ENCODE results near the gene RIPOR2. TPM values are rescaled to one million over a fixed set of nuclear protein-coding genes. Genes with fewer than 3 reads are reported as not detected.

Gene RIPOR2
- total RNA-seq, 4 donors from 2014 or later: 5.2 to 34.0 (median 21.2) TPM

DNA sequence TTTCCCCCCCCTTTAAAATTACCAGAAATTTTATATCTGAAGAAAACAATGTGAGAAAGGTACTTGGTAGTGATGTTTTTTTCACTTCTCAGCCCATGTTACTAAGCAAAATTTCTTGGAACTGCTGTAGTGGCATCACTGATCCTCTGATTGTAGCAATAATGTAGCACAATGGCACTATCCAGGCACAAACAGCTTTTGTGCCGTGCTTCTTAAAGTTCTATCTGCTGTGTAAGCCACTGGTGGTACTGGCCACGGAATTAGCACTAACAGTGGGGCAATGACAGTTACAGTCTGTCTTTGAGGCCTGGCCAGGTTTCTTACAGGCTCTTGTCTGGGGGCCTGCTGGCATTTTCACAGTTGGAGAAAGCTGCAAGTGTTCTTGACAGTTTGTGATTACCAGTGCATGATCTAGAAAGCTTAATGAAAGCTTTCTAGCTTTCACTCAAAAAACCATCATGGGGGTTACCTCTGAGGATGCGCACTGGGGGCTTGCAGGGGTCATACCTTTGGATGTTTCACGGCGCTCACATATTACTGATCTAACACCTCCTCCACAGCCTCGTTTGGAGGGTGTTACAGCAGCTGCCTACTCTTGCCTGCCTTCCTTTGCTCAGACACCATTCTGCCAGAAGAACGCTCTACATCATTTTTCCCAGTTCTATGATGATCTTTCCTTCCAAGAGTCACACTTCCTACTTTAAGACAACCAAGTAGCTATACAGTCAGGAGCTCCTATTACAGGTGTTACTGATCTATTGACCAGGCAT is 78.7 kb downstream of the RIPOR2 start:
- Histone ChIP-seq H3K36me3 (peaks cover 0 to 34% of the 10 kb centered on the region in 2 donors), H3K9me3 (no peaks in the 10 kb centered on the region), H3K27ac (no peak overlapping the region), H3K27me3 (no peaks in the 10 kb centered on the region), H3K4me1 (no peaks in the 10 kb centered on the region), H3K4me3 (no peak overlapping the region)
- in situ Hi-C loops (cut with MboI; ENCODE audit: low sequenced_read_pairs in 4 of 4): loop anchor here (5.0 to 10.0 kb wide), 5 partner anchors 135 to 218 kb away; no protein-coding TSS in a partner anchor
- TF ChIP-seq, protein P1, sequence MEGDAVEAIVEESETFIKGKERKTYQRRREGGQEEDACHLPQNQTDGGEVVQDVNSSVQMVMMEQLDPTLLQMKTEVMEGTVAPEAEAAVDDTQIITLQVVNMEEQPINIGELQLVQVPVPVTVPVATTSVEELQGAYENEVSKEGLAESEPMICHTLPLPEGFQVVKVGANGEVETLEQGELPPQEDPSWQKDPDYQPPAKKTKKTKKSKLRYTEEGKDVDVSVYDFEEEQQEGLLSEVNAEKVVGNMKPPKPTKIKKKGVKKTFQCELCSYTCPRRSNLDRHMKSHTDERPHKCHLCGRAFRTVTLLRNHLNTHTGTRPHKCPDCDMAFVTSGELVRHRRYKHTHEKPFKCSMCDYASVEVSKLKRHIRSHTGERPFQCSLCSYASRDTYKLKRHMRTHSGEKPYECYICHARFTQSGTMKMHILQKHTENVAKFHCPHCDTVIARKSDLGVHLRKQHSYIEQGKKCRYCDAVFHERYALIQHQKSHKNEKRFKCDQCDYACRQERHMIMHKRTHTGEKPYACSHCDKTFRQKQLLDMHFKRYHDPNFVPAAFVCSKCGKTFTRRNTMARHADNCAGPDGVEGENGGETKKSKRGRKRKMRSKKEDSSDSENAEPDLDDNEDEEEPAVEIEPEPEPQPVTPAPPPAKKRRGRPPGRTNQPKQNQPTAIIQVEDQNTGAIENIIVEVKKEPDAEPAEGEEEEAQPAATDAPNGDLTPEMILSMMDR (IDR thresholded peaks at IDR 0.05 in 4 of 5, conservative IDR thresholded peaks at IDR 0.05 in 1 of 5): no peak
- TF ChIP-seq POLR2A (IDR thresholded peaks at IDR 0.05): no peak
- DNase-seq (no peak), ATAC-seq (no peak)
- intact Hi-C loops (cut with DNase I; ENCODE audit: low total_unique reads): loop anchor here (1.0 to 5.0 kb wide), 4 partner anchors 75 to 213 kb away; no protein-coding TSS in a partner anchor

DNA sequence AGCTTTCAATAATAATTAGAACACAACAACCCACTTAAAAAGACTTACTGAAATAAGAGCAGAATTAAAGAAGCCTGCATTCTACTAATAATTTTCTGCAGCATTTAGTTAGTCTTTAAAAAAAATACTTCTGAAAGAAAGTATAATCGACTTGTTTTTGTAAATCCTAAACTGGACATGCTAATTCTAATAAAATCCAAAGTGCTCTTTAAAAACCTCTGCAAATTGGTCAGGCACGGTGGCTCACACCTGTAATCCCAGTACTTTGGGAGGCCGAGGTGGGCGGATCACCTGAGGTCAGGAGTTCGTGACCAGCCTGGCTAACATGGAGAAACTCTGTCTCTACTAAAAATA is 79.5 kb downstream of the RIPOR2 start:
- peaks cover 0 to 26% of the 10 kb centered on the region in 2 donors for H3K36me3 ChIP-seq
- no peak overlapping the region for H3K4me3 ChIP-seq
- TF ChIP-seq, protein P1 (IDR thresholded peaks at IDR 0.05 in 4 of 5, conservative IDR thresholded peaks at IDR 0.05 in 1 of 5): no peak
- no peak for TF ChIP-seq POLR2A (IDR thresholded peaks at IDR 0.05)
- DNase-seq (no peak), ATAC-seq (no peak)
- no peaks in the 10 kb centered on the region for H3K27me3 ChIP-seq
- no peak overlapping the region for H3K27ac ChIP-seq
- intact Hi-C loops (cut with DNase I; ENCODE audit: low total_unique reads): loop anchor here (1.0 to 5.0 kb wide), 4 partner anchors 76 to 214 kb away; no protein-coding TSS in a partner anchor
- H3K4me1 ChIP-seq: no peaks in the 10 kb centered on the region
- no peaks in the 10 kb centered on the region for H3K9me3 ChIP-seq
- in situ Hi-C loops (cut with MboI; ENCODE audit: low sequenced_read_pairs in 4 of 4): loop anchor here (5.0 to 10.0 kb wide), 5 partner anchors 136 to 219 kb away; no protein-coding TSS in a partner anchor

DNA sequence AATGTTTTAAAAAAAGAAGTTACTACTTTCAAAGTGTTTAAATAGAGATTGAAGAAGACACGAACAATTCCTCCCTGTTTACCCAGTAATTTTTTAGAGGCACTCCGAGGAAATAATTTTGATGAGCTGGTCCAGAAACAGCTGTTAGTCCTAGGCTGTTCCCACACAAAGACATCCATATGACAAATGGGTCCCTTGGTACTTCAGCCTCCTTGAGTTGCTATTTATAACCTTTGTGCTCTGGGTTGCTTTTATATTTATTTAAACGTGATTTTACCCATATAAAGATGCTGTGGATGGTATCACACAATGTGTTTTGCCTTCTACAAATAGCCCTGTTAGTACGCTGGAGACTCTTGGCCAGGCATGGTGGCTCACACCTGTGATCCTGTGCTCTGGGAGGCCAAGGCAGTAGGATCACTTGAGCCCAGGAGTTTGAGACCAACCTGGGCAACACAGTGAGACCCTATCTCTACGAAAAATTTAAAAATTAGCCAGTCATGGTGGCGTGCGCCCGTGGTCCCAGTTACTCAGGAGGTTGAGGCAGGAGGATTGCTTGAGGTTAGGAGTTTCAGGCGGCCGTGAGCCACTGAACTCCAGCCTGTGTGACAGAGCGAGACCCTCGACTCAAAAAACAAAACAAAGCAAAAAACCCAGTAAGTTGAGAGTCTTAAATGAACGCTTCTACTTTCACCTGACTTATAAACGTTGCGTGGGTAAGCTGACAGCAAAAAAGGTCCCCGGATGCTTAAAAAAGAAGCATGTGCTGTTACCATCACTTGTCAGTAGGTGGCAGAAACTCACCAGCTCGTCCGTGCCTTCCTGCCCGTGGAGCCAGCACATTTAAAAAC is 80.1 kb downstream of the RIPOR2 start:
- Histone ChIP-seq H3K36me3 (peaks cover 0 to 22% of the 10 kb centered on the region in 2 donors), H3K9me3 (no peaks in the 10 kb centered on the region), H3K4me1 (no peaks in the 10 kb centered on the region), H3K27ac (peak overlapping the region; percentile 22 to 36 (median 28)), H3K27me3 (no peaks in the 10 kb centered on the region), H3K4me3 (peak overlapping the region in 2 of 4 donors; percentile 5 to 12)
- in situ Hi-C loops (cut with MboI; ENCODE audit: low sequenced_read_pairs in 4 of 4) (loop anchor here (5.0 to 10.0 kb wide), 5 partner anchors 137 to 219 kb away; no protein-coding TSS in a partner anchor), intact Hi-C loops (cut with DNase I; ENCODE audit: low total_unique reads) (loop anchor here (1.0 to 5.0 kb wide), 4 partner anchors 77 to 215 kb away; no protein-coding TSS in a partner anchor)
- peak; percentile 31 to 45 for DNase-seq
- ATAC-seq: peak; percentile 54 to 78
- TF ChIP-seq, protein P1 (IDR thresholded peaks at IDR 0.05 in 4 of 5, conservative IDR thresholded peaks at IDR 0.05 in 1 of 5): peak; percentile 81 to 89 (median 83)
- no peak for TF ChIP-seq POLR2A (IDR thresholded peaks at IDR 0.05)

DNA sequence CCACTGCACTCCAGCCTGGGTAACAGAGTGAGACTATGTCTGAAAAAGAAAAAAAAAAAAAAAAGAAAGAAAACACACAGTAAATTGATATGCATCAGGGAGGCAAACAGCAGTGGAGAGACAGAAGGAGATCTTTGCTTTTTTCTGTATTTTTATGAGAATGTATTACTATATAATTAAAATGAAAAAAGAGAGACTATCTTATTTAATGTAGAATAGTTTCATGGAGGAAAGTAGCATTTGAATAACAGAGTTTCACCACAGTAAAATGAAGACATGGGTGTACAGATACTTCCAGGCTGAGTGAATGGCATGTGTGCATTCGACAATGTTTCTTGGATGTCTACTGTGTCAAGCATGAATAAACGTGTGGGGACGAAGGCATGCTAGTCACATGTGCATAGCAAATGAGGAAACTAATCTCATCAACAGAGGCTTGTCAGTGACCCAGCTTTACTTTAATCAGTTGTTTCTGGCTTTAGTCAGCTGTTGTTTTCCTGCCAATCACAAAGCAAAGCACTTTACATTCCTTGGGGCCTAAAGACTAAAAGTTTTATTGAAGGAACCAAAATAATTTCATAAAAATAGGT is 81.6 kb downstream of the RIPOR2 start:
- ATAC-seq: no peak
- Histone ChIP-seq H3K4me3 (no peak overlapping the region), H3K4me1 (no peaks in the 10 kb centered on the region), H3K27me3 (no peaks in the 10 kb centered on the region), H3K27ac (no peak overlapping the region), H3K36me3 (peaks cover 0 to 27% of the 10 kb centered on the region in 2 donors), H3K9me3 (no peaks in the 10 kb centered on the region)
- in situ Hi-C loops (cut with MboI; ENCODE audit: low sequenced_read_pairs in 4 of 4): loop anchor here in 3 of 4 donors (10.0 kb wide), 3 partner anchors 141 to 221 kb away; no protein-coding TSS in a partner anchor
- DNase-seq: no peak
- no peak for TF ChIP-seq POLR2A (IDR thresholded peaks at IDR 0.05)
- TF ChIP-seq, protein P1 (IDR thresholded peaks at IDR 0.05 in 4 of 5, conservative IDR thresholded peaks at IDR 0.05 in 1 of 5): no peak
- intact Hi-C loops (cut with DNase I; ENCODE audit: low total_unique reads): no loop called here
